Measurements from ENCODE around the gene ZNF664.

DNA sequence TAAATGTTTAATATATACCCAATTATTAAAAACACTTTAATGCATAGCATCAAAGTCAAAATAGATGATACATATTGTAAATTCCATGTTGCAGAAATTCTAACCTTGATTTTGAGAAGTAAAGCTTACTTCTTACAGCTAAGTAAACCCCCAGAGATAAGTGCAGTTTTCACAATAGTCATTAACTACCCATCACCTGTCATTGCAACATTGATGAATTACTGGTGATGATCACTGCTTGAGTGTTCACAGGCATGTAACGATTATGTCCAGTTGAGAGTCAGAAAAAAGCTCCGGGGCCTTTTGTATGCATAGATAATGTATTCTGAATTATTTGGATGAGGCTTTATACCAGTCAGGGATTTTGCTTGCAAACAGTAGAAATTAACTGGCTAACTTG, 67.7 kb downstream of the ZNF664 start:
- TF ChIP-seq, protein P1, sequence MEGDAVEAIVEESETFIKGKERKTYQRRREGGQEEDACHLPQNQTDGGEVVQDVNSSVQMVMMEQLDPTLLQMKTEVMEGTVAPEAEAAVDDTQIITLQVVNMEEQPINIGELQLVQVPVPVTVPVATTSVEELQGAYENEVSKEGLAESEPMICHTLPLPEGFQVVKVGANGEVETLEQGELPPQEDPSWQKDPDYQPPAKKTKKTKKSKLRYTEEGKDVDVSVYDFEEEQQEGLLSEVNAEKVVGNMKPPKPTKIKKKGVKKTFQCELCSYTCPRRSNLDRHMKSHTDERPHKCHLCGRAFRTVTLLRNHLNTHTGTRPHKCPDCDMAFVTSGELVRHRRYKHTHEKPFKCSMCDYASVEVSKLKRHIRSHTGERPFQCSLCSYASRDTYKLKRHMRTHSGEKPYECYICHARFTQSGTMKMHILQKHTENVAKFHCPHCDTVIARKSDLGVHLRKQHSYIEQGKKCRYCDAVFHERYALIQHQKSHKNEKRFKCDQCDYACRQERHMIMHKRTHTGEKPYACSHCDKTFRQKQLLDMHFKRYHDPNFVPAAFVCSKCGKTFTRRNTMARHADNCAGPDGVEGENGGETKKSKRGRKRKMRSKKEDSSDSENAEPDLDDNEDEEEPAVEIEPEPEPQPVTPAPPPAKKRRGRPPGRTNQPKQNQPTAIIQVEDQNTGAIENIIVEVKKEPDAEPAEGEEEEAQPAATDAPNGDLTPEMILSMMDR (IDR thresholded peaks at IDR 0.05; ENCODE audit: low read depth, low read length) = no peak
- no peak for TF ChIP-seq EZH2phosphoT487 (IDR thresholded peaks at IDR 0.05; ENCODE audit: low read depth)
